T-helper 1 cell (primary cell): ENCODE results near the gene SH3TC1.

Experiments
- DNase-seq, 5 donors: peaks; one replicate each; pipeline ENCODE4 v3.0.0-alpha.2; 2012 to 2020

The SH3TC1 gene

DNA sequence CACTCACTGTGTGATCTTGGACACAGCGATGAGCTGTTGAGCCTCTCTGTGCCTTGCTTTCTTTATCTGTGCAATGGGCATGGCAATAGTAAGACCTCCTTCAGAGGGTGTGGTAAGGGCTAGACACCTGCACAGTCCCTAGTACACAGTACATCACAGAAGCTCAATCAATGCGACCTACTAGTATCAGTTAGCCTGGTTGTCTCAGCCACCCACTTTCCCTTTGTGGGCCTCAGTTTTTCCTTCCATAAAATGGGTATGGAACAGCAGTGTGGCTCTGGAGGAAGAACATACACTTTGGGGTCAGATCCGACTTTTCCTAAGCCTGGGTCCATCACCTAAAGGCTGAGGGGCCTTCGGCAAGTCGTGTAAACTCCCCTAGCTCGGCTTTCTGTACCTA lies 67.0 kb downstream of the SH3TC1 start:
- no peak for DNase-seq

DNA sequence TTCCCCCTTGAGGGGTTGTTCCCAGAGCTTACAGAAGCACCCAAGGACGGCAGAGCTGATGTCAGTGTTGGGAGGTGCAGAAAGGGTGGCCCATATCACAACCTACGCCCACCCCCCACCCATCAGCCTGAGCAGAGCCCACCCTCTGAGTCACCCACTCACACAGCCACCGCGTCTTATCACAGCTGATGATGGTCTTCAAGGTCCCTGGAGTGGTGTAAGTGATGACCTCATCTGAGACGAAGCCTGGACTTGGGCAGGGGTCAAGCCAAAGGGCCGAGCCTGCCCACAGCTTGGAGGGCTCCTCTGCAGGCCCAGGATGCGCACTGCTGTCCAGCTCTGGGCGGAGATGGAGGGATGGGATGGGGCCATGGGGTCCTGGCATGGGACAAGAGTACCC lies 67.4 kb downstream of the SH3TC1 start:
- DNase-seq, result no peak

DNA sequence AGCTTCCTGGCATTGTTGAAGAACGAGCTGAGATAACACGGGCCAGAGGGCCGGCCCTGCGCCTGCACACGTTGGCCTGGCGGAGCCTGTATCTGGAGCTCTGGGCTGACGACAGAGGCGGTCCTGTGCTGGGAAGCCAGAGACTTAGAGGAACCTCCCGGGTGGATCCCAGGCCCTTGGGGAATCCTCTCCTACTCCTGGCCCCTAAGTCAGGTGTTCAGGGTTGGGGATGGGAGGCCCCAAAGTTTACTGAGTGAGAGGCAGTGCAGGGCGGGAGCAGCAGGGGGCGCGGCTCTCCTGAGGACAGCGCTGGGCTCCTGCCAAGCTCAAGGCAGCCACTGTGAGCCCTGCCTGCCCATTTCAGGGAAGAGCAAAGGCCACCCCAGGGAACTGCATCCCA lies 68.0 kb downstream of the SH3TC1 start:
- DNase-seq, result peak in 1 of 5 donors; percentile 9

DNA sequence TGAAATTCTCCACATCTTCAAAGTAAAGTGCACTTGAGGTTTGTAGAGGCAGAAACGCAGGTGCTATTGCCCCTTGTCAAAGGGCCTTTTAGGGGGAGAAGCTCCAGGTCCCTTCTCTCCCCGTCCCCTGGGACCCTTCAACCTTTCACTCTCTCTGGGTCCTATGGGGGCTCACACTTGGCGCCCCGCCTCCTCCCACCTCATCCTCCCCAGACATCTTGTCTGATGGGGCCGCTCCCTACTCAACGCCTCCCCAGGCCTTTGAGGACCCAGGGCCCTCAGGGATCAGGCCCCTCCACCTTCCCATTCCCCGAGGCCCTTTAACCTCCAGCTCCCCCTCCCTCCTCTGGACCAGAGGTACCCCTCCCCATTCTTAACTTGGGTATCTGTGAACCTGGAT lies 69.1 kb downstream of the SH3TC1 start:
- no peak for DNase-seq

DNA sequence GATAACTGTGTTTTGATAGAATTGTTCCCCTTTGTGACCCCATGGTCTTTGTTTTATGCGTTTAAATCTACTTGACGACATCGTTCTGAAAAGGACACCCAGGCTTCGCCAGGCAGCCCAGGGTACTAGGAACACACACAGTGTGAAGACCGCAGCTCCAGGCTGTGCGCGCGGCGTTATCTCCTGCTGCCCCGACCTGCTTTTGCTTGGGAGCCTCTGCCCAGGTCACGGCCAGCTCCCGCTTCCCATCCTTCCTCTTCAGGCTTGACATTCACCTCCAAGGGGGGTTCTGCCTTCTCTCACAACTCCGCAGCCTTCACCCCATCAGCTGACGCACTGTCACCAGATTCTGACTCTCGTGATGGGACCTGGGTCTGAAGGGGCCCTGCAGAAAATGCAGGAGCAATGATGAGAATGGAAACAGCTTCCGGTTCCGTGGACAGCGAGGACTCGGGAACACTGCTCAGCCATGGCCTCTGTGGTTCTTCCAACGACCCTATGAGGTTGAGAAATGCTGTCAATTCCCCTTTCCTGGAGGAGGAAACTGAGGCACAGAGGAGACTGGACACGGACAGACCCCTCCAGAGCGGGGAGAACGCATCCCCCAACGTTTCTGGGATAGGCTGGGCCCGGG lies 69.9 kb downstream of the SH3TC1 start:
- no peak for DNase-seq

DNA sequence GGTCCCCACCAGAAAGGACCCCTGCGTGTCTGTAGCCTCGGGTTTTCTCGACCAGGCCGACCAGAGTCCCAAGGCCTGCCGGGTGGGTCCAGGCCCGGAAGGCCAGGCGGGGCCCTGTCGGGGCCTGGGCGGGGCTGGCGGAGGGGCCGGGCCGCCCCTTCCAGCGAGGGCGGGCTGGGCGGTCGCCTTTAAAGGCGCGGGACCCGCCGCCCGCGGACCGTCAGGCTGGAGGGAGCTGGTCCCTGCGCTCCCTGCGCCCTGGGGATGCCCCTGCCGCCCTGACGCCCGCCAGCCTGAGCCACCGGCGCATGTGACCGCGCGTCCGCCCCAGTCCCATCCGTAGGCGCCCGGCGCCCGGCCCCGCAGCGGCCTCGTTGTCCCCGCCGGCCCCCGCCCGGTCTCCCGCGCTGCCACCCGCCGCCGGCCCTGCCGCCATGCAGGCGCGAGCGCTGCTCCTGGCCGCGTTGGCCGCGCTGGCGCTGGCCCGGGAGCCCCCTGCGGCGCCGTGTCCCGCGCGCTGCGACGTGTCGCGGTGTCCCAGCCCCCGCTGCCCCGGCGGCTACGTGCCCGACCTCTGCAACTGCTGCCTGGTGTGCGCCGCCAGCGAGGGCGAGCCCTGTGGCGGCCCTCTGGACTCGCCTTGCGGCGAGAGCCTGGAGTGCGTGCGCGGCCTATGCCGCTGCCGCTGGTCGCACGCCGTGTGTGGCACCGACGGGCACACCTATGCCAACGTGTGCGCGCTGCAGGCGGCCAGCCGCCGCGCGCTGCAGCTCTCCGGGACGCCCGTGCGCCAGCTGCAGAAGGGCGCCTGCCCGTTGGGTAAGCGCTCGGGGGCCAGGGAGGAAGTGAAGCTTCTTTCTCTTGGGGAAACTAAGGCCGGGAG lies 70.7 kb downstream of the SH3TC1 start, which contains the start of gene HTRA3:
Gene HTRA3 (plus strand): TSS at position 220 of the 883 bp plus-strand sequence. CDS start 215 bp downstream, at position 435.
- no peak for DNase-seq

DNA sequence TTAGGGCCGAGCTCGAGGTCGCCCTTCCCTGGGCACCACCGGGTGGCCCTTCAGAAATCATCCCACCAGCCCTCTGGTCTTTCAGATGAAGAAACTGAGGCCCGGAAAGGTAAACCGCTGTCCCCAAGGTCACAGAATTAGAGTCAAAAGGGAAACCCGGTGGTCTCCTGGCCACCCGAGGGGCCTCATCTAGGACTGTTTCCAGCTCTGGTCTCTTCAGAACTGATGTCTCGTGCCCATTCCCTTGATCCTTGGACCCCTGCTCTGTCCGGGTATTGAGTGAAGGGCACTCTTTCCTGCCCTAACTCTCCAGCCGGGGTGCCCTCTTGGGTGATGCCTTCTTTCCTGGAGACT lies 71.3 kb downstream of the SH3TC1 start:
- no peak for DNase-seq

DNA sequence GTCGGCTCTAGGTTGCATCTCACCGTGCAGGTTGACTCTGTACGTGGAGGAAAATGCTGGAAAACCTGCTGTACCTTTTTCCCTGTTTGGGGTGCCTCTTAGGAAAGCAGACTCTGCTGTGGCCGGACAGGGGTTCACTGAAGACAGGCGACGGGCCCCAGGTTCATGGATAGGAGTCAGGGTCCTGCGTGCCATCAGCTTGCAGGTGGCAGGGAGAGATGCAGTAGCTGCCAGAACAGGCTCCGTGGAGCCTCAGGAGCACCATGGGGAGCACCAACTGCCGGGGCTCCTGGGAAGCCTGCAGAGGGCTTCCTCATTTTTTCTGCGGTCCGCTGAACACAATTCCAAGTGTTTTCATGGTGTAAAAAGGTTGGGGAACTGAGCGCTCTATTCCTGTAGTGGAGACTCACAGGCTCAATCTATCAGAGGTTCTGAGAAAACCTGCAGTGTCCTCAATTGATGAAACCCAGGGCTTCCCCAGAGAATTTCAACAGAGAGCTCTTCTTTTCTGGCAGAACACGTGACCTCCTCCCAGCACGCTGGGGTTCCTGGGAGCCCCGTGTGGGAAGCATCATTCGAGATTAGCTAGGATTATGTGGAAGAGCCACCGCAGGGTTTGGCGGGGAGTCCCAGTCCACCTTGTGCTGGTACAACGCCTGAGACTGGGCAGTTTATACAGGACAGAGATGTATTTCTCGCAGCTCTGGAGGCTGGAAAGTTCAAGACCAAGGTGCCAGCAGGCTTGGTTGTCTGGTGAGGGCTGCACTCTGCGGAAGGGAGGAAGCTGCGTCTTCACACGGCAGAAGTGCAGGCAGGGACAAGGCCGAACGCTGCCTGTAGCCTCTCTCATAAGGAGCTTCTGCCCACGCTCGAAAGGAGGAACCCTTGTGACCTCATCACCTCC lies 72.1 kb downstream of the SH3TC1 start:
- no peak for DNase-seq

DNA sequence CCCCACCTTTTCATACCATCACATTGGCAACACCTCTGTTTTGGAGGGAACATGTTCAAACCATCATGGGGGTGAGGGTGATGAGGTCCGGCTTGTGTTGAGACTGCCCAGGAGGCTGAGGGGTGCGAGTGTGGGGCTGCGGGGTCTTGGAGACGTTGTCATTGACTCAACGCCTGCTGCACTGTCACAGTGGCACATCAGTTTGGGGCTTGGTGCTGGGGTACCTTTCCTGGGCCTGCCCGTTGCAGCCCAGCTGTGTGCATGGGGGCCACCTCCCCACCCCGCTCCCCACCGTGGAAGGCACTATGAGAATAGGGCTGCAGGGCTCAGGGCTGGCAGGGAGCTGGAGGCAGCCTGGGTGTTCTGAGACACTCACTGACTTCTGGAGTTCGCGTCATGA lies 72.7 kb downstream of the SH3TC1 start:
- no peak for DNase-seq

DNA sequence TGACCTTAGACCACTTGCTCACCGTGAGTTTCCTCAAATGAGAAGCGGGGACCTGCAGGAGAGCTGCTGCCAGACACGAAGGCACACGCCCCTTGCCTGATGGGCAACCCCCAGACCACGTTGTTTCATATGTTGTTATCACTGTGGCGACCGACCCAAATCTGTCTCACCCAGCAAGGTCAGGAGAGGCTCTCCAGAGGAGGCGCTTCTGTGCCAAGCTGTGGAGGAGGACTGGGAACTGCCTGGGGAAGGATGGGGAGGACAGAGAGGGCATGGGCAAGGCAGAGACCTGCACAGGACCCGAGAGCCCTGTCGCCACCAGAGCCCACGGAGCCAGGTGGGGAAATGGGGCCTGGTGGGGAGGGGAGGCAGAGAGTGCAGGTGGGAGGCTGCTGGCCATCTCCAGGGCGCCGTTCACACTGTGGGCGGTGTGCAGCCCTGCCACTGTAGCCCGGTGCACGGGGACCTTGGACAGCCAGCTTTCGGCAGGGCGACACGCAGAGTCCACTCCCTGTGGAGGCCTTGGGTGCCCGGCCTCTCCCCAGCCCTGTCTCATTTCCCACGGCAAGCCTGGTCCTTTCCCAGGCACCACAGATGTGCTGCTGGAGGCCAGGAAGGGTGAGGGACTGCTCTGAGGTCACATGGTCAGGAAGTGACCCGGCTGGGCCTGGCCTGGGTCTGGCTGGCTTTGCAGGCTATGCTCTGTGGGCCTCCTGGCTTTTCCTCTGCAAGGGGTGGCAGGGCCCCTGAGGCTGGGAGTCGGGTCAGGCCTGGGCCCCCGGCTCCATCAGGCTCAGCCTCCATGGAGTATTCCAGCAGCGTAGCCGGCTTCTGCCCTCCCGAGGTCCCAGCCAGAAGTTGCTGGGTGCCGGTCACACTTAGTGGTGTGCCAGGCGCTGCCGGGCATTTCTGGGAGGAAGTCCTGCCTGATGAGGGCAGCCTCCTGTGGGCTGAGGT lies 73.7 kb downstream of the SH3TC1 start:
- DNase-seq, result no peak

DNA sequence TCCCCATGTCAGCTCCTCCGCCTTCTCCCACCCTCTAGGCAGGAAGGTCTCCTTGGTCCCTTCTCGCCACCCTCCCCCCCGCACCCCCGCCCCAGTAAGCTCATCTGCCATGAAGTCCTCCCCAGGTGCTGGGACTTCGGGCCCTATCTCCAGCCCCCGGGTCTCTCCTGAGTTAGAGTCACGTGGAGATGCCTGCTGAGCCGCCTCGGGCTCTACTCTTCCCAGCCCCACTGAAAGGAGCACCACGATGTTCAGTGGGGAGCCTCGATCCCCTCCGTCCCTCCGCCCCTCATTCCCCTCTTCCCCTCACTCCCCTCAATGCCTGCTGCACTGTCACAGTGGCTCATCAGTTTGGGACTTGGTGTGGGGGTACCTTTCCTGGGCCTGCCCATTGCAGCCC lies 74.4 kb downstream of the SH3TC1 start:
- no peak for DNase-seq

DNA sequence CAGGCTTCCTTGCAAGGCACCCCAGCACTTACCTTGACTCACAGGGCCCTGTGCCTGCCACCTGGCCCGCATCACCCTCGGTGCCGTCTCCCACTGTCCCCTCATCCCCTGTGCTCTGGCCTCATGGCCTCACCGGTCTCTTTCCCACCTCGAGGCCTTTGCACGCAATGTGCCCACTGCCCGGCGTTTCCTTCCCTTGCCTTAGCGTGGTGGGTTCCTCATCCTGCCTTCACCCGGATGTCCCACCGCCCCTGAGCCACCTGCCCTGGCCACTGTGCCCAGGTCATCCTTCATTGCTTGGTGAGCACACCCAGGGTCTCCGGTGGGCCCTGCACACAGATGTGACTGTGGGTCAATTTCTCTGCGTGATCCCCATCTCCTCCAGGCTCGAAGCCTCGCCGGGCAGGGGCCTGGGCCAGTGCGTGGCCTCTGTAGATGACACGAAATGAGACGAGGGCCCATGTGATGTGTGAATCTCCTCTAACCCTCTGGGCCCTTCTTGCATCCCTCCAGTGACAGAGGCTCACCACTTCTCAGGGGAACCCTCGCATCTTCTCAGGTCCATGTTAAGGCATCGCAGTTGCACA lies 75.1 kb downstream of the SH3TC1 start:
- no peak for DNase-seq

DNA sequence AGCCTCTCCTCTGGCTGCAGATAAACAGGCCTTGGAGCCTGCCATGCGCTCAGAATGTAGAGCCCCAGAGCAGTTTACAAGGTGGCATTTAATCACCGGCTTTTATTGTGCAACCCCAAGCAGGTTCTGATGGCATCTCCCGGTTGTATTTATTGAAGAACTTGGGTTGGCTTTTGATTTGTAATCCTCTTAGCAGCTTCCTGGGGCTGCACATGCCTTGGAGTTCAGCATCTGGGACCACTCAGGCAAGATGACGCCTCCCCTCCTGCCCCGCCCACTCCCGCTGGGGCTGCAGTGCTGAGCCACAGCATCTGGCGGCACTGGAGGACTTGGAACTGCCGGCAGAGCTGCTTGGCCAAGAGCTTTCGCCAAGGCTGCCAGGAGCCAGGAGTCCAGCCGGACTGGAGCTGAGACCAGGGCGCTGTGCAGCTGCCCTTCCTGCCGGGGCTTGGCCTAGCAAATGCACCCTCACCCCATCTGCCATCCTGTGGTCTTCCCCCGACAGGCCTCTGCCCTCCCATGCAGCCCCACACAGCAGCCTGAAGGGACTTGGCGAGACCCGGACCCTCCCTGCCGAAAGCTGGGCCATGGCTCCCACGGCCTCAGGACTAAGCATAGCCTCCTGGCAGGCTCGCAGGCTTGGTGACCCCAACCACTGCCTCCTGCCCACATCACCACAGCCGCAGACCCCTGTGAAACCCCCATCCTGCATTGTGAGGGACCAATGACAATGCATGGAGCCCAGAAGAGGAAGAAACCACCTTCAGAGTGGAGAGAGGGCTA lies 75.9 kb downstream of the SH3TC1 start:
- DNase-seq, result no peak

DNA sequence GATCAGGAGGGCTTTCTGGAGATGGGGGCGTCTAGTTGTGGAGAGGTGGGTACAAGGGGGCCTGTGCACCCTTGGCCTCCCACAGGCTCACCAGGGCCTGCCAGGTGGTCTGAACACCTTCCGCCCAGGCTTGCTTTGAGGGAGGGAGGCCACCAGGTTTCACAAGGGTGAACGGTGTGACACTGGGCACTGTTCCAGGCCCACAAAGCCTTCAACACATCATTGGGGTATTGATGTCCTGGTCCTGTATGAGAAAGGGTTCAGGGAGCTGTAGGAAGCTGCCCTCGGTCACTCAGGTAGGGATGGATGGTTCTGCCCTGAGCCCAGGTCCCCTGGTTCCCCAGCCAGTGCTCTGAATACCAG lies 76.4 kb downstream of the SH3TC1 start:
- no peak for DNase-seq

DNA sequence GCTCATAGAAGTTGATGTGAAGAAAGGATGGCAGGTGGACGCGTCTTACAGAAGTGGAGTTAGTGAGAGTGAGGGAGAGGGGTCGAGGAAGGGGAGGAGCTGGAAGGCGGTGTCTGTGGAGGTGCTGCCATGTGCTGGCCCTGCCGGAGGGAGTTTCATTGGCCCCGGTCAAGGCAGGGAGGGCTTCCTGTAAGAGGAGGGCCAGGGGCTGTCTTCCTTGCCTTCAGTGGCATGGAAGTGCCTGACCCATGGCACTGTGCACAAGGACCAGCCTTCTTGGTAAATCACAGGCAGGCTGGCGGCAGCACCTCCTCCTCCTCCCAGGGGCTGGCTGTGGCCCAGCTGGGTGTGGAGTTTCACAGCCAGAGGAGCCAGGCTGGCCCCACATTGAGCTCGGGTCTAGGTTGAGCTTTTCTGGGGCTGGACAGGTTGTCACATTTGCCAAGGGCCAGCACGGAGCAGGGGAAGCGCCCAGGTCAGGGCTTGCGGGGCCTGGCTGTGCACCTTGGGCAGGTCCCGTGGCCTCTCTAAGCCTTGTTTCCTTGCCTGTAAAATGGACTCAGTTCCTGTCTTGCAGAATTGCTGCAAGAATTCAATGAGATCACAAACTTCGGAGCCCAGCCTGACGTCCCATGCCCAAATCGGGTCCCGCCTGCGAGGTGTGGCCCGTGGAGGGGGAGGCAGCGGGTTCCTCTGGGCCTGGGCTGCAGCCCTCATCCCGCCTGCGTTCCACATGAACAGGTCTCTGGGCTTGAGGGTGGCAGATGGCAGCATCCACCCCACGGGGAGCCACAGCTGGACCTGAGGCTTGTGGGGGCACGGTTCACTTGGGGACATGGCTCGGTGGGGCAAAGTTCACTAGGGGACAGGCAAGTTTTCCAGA lies 77.5 kb downstream of the SH3TC1 start:
- no peak for DNase-seq

DNA sequence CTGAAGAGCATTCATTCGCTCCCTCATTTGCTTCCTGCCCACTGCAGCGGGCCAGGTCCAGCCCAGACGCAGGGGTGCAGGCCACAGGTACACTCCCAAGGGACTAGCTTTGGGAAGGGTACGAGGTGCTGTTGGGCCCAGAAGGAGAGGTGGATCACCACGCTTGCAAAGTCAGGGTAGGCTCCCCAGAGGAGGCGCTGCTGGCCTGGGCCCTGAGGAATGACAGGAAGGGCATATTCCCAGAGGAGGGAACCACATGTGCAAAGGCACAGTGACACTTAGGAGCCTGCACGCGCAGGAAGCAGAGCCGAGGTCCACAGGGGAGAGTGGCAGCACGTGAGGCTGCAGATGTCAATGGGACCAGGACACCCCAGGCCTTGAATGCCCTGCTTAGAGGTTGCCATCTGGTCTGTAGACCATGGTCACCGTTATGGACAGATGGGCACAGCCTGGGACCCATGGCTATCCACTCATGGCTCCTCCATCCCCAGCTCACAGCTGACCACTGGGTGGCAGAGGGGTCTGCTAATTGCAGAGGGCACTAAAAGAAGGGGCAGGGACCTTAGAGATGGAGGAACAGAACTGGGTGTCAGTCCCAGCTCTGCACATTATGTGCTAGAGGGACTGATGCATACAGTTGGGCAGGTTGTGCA lies 78.4 kb downstream of the SH3TC1 start:
- no peak for DNase-seq

DNA sequence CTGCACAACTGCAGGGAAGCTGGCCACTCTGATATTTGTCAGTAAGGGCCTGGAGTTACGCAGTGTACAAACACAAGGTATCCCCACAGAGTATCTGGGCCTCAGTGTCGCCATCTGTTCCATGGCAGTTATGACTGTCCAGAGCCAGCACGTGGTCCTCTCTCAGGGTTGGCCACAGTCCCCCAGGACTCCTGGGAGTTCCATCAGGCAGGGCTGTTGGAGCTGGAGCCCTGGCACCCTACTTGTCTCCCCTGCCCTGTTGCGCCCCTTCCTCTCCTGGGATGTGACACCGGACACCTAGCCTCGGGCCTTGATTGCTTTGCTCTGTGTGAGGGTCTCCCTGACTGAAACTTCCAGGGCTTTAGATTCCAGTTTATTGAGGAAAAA lies 78.9 kb downstream of the SH3TC1 start:
- no peak for DNase-seq

DNA sequence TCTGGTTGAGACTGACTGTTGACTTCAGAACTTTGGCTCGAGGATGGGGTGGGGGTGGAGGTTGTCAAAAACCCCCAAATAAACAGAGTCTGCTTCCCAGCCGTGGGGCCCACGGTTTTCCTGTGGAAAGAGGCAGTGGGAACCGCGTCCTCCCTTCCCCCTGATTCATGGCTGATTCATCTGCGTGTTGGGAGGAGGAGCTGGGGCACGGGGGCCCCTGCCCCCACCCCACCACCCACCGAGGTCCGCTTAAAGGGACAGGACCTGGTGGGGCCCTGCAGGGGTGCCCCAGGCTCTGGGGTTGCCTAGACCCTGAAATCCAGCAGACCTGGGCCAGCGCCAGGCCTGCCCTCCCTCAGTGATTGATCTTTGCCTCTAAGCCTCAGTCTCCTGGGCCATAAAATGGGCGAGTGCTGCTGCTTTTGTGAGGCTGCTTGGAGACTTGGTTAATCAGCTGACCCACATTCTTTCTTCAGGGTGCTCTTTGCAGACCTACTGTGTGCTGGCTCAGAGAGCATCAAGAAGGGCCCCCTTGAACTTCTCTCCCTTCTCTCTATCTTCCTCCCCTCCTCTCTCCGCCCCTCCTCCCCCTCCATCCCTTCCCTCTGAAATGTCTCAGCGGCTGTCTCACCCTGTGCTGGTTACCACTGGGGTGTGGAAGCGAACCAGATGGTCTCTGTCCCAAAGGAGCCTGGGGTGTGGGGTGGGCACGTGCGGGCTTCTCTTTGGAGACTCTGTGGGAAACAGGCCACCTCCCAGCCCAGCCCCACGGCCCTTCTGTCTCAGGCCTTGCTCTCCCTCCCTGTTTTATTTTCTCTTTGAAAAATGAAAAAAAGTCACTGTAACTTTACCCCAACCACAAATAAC lies 79.6 kb downstream of the SH3TC1 start:
- no peak for DNase-seq
